ENCODE results near the gene CAMTA2.

Gene CAMTA2

DNA sequence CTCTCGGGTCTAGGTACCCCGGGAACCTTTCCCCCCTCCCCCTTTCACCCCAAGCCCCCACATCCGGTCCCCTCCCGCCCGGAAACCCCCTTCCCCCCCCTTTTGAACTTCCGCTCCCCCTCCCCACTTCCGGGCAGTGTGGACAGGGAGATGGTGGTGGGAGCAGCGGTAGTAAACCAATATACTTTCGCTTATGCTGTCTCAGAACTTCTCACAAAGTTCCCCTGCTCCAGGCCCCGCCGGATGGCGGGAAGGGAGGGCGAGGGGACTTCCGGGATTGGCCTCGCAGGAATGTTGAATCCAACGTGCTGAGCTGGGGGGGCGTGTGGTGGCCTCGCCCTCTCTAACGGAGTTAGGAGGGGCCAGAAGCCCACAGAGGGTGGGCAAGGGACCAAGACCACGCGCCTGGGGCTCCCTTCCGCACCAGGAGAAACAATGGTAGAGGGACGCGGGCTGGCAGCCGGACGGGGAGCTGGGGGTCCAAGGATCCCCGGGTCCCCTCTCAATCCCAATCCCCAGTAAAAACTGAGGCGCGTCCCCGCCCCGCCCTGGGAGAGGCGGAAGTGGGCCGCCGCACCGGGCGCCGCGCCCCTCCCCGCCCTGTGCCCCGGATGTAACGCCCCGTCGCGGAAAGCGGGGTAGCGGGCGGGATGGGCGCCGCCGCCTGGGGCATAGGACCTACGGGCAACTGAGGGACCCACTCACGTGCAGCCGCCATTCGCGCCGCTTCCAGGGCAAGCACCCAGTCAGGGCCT lies 39.9 kb downstream of the CAMTA2 start:
- Histone ChIP-seq H3K4me3 (ENCODE audit: low read length in 2 of 2) (peak overlapping the region; percentile 89 to 93), H3K27ac (ENCODE audit: low read depth in 2 of 2, low read length in 2 of 2) (peak overlapping the region; percentile 100)

DNA sequence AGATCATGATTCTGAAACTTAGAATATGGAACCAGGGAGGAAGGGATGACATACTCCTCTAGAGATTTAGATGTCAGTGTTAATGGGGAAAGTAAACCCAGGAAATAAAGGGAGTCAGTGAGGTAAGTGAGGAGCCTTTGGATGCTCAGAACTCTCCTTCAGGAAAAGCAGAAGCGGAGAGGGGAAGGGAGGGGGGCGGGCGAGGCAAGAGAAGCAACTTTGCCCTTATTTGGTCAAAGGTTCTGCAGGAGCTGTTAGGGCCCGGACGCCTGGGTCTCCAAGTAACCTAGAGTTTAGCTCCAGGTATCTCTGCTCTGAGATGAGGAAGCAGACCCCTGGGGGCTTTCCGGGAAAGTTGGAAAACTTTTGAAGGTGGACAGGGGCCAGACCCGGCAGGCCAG lies 40.5 kb downstream of the CAMTA2 start:
- H3K9ac ChIP-seq (ENCODE audit: low read depth in 1 of 2, low read length in 2 of 2) = peak overlapping the region; percentile 65 to 72
- peak overlapping the region; percentile 89 to 93 for H3K4me3 ChIP-seq (ENCODE audit: low read length in 2 of 2)
- H3K36me3 ChIP-seq (ENCODE audit: control insufficient read depth in 2 of 2, insufficient read depth in 2 of 2, low read length in 2 of 2) = peaks cover 38 to 42% of the 10 kb centered on the region in 2 donors
- H3K4me1 ChIP-seq (ENCODE audit: control insufficient read depth in 2 of 2, insufficient read depth in 2 of 2, low read length in 2 of 2) = peaks cover 37 to 39% of the 10 kb centered on the region in 2 donors
- no peaks in the 10 kb centered on the region for H3K27me3 ChIP-seq (ENCODE audit: control insufficient read depth in 2 of 2, insufficient read depth in 2 of 2, low read length in 2 of 2)
- H3K27ac ChIP-seq (ENCODE audit: low read depth in 2 of 2, low read length in 2 of 2) = peak overlapping the region; percentile 100
- no peaks in the 10 kb centered on the region for H3K9me3 ChIP-seq (ENCODE audit: control insufficient read depth in 2 of 2, low read length in 2 of 2)

More for the DNA sequence above, 39.9 kb downstream of the CAMTA2 start:
- Histone ChIP-seq H3K4me1 (ENCODE audit: control insufficient read depth in 2 of 2, insufficient read depth in 2 of 2, low read length in 2 of 2) (peaks cover 37 to 39% of the 10 kb centered on the region in 2 donors), H3K9ac (ENCODE audit: low read depth in 1 of 2, low read length in 2 of 2) (peak overlapping the region; percentile 88 to 96), H3K36me3 (ENCODE audit: control insufficient read depth in 2 of 2, insufficient read depth in 2 of 2, low read length in 2 of 2) (peaks cover 34 to 39% of the 10 kb centered on the region in 2 donors), H3K27me3 (ENCODE audit: control insufficient read depth in 2 of 2, insufficient read depth in 2 of 2, low read length in 2 of 2) (no peaks in the 10 kb centered on the region), H3K9me3 (ENCODE audit: control insufficient read depth in 2 of 2, low read length in 2 of 2) (no peaks in the 10 kb centered on the region)

DNA sequence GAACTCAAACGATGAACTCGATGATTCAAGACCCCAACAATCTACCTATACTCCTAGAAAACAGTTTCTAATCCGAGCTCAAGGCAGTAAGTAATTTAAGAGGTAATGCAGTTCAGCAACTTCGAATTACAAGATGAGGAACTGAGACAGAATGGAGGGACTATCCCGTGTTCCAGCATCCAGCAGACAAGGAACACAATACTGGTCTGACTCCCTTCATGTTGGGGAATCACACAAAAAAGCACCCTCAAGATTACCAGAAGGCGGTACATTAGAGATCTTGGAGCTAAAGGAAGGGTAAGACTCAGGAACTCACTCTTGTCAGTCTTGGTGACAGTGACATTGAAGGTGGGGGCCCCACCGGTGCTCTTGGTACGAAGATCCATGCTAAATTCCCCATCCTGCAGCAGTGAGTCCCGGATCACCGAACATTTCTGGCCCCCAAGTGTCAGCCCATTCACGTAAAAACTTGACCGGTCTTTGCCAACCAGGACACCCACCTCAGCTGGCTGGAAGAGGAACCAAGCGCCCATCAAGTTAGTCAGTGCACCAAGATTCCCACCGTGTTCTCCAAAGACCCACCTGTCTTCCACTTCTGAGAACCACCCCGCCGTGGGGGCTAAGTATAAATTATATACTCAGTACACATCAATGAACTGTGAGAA lies 41.0 kb downstream of the CAMTA2 start:
- H3K4me3 ChIP-seq (ENCODE audit: low read length in 2 of 2) = peak overlapping the region; percentile 89 to 93
- peak overlapping the region; percentile 65 to 72 for H3K9ac ChIP-seq (ENCODE audit: low read depth in 1 of 2, low read length in 2 of 2)
- H3K27ac ChIP-seq (ENCODE audit: low read depth in 2 of 2, low read length in 2 of 2) = peak overlapping the region; percentile 100
- H3K36me3 ChIP-seq (ENCODE audit: control insufficient read depth in 2 of 2, insufficient read depth in 2 of 2, low read length in 2 of 2) = peaks cover 40 to 42% of the 10 kb centered on the region in 2 donors
- H3K4me1 ChIP-seq (ENCODE audit: control insufficient read depth in 2 of 2, insufficient read depth in 2 of 2, low read length in 2 of 2) = peaks cover 40% of the 10 kb centered on the region in 2 donors
- H3K27me3 ChIP-seq (ENCODE audit: control insufficient read depth in 2 of 2, insufficient read depth in 2 of 2, low read length in 2 of 2) = no peaks in the 10 kb centered on the region
- no peaks in the 10 kb centered on the region for H3K9me3 ChIP-seq (ENCODE audit: control insufficient read depth in 2 of 2, low read length in 2 of 2)

DNA sequence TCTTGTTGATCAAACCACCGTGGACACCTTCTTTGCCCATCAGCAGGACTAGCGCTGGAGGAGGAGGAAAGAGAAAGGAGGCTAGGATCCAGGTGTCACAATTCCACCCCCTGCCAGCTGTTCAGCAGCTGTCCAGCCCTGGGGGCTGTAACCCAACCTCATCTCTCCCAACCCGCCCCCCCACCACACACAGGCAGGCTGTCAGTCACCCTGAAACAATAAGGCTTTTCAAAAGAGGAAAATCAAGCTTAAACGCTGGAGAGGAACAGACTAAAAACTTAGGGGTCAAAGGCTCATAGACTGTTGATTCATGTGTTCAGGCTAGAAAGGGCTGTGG lies 41.6 kb downstream of the CAMTA2 start:
- no peaks in the 10 kb centered on the region for H3K27me3 ChIP-seq (ENCODE audit: control insufficient read depth in 2 of 2, insufficient read depth in 2 of 2, low read length in 2 of 2)
- peak overlapping the region; percentile 89 to 93 for H3K4me3 ChIP-seq (ENCODE audit: low read length in 2 of 2)
- H3K9me3 ChIP-seq (ENCODE audit: control insufficient read depth in 2 of 2, low read length in 2 of 2) = no peaks in the 10 kb centered on the region
- peak overlapping the region; percentile 100 for H3K27ac ChIP-seq (ENCODE audit: low read depth in 2 of 2, low read length in 2 of 2)
- H3K9ac ChIP-seq (ENCODE audit: low read depth in 1 of 2, low read length in 2 of 2) = peak overlapping the region; percentile 65 to 72
- peaks cover 45% of the 10 kb centered on the region in 2 donors for H3K4me1 ChIP-seq (ENCODE audit: control insufficient read depth in 2 of 2, insufficient read depth in 2 of 2, low read length in 2 of 2)
- H3K36me3 ChIP-seq (ENCODE audit: control insufficient read depth in 2 of 2, insufficient read depth in 2 of 2, low read length in 2 of 2) = peaks cover 40 to 42% of the 10 kb centered on the region in 2 donors

DNA sequence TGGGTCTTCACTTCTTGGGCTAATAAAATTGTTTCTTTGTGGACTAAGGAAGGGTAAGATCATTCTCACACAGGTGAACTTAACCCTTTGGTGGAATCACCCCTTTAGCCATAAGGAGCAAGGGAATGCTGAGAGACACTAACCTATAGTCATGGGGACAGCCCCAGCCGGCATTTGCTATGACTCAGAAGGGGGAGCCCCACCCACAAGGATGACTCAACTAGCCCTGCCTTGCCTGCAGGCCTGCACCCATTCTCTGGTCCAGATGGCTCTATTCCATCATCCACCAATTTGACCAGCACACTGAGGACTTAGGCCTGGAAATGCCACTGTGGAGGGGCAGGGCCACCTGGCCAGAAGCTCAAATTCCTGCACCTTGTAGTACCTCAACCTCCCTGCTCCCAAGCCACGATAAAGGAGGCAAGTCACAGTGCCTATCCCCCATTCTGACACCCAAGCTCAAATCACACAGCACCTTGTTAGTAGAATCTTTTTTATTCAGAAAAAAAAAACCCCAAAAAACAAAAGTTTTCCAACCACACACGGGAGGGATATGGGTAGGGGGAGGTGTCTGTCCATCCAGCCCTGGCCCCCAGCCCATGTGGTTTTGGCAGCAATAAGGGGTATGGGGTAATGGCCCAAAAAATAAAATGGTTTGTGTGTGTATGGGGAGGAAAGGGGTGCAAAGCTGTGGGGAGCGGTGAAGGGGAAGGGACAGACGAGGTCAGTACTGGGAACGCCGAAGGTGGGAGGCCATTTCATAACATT lies 42.1 kb downstream of the CAMTA2 start:
- Histone ChIP-seq H3K4me1 (ENCODE audit: control insufficient read depth in 2 of 2, insufficient read depth in 2 of 2, low read length in 2 of 2) (peaks cover 41 to 44% of the 10 kb centered on the region in 2 donors), H3K27ac (ENCODE audit: low read depth in 2 of 2, low read length in 2 of 2) (peak overlapping the region; percentile 73 to 100), H3K36me3 (ENCODE audit: control insufficient read depth in 2 of 2, insufficient read depth in 2 of 2, low read length in 2 of 2) (peaks cover 40 to 42% of the 10 kb centered on the region in 2 donors), H3K9ac (ENCODE audit: low read depth in 1 of 2, low read length in 2 of 2) (peak overlapping the region; percentile 11 to 41), H3K4me3 (ENCODE audit: low read length in 2 of 2) (peak overlapping the region; percentile 89 to 93), H3K9me3 (ENCODE audit: control insufficient read depth in 2 of 2, low read length in 2 of 2) (no peaks in the 10 kb centered on the region), H3K27me3 (ENCODE audit: control insufficient read depth in 2 of 2, insufficient read depth in 2 of 2, low read length in 2 of 2) (no peaks in the 10 kb centered on the region)

DNA sequence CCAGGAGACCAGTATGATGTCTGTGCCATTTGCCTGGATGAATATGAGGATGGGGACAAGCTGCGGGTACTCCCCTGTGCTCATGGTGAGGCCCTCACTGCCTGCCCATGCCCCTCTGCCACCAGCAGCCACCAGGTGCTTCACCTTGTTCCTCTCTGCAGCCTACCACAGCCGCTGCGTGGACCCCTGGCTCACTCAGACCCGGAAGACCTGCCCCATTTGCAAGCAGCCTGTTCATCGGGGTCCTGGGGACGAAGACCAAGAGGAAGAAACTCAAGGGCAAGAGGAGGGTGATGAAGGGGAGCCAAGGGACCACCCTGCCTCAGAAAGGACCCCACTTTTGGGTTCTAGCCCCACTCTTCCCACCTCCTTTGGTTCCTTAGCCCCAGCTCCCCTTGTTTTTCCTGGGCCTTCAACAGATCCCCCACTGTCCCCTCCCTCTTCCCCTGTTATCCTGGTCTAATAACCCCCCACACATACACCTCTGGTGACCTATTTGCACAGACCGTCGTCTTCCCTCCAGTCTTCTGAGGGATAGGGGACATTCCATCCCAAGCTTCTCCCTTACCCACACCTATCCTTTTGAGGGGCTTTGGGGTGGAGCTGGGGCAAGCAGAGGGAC lies 42.8 kb downstream of the CAMTA2 start:
- H3K27ac ChIP-seq (ENCODE audit: low read depth in 2 of 2, low read length in 2 of 2) = peak overlapping the region; percentile 73 to 100
- no peaks in the 10 kb centered on the region for H3K9me3 ChIP-seq (ENCODE audit: control insufficient read depth in 2 of 2, low read length in 2 of 2)

DNA sequence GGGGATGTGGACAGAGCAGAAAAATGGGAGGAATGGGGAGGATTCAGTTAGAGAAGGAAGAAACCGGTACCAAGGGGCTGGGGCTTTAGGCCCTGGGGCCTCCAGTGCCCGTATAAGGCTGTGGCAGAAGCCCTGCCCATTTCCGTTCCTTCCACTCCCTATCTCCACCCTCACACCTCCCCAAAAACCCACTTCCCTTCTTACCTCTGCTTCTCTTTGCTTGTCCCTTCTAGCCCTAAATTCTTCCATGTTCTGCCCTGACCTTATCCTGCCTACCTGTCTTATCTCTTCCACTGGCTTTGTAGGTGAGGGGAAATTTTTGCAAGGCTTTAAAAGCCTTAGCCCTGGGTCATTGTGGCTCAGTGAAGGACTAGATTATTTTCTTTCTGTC lies 43.3 kb downstream of the CAMTA2 start:
- Histone ChIP-seq H3K36me3 (ENCODE audit: control insufficient read depth in 2 of 2, insufficient read depth in 2 of 2, low read length in 2 of 2) (peaks cover 40 to 42% of the 10 kb centered on the region in 2 donors), H3K27me3 (ENCODE audit: control insufficient read depth in 2 of 2, insufficient read depth in 2 of 2, low read length in 2 of 2) (no peaks in the 10 kb centered on the region), H3K27ac (ENCODE audit: low read depth in 2 of 2, low read length in 2 of 2) (peak overlapping the region; percentile 73 to 100), H3K9ac (ENCODE audit: low read depth in 1 of 2, low read length in 2 of 2) (peak overlapping the region in 1 of 2 donors; percentile 32), H3K9me3 (ENCODE audit: control insufficient read depth in 2 of 2, low read length in 2 of 2) (no peaks in the 10 kb centered on the region), H3K4me3 (ENCODE audit: low read length in 2 of 2) (peak overlapping the region in 1 of 2 donors; percentile 54), H3K4me1 (ENCODE audit: control insufficient read depth in 2 of 2, insufficient read depth in 2 of 2, low read length in 2 of 2) (peaks cover 39 to 42% of the 10 kb centered on the region in 2 donors)

More for the DNA sequence above, 42.8 kb downstream of the CAMTA2 start:
- peaks cover 40 to 42% of the 10 kb centered on the region in 2 donors for H3K36me3 ChIP-seq (ENCODE audit: control insufficient read depth in 2 of 2, insufficient read depth in 2 of 2, low read length in 2 of 2)
- H3K4me1 ChIP-seq (ENCODE audit: control insufficient read depth in 2 of 2, insufficient read depth in 2 of 2, low read length in 2 of 2) = peaks cover 37 to 40% of the 10 kb centered on the region in 2 donors
- H3K4me3 ChIP-seq (ENCODE audit: low read length in 2 of 2) = peak overlapping the region in 1 of 2 donors; percentile 54
- peak overlapping the region; percentile 11 to 41 for H3K9ac ChIP-seq (ENCODE audit: low read depth in 1 of 2, low read length in 2 of 2)
- no peaks in the 10 kb centered on the region for H3K27me3 ChIP-seq (ENCODE audit: control insufficient read depth in 2 of 2, insufficient read depth in 2 of 2, low read length in 2 of 2)

DNA sequence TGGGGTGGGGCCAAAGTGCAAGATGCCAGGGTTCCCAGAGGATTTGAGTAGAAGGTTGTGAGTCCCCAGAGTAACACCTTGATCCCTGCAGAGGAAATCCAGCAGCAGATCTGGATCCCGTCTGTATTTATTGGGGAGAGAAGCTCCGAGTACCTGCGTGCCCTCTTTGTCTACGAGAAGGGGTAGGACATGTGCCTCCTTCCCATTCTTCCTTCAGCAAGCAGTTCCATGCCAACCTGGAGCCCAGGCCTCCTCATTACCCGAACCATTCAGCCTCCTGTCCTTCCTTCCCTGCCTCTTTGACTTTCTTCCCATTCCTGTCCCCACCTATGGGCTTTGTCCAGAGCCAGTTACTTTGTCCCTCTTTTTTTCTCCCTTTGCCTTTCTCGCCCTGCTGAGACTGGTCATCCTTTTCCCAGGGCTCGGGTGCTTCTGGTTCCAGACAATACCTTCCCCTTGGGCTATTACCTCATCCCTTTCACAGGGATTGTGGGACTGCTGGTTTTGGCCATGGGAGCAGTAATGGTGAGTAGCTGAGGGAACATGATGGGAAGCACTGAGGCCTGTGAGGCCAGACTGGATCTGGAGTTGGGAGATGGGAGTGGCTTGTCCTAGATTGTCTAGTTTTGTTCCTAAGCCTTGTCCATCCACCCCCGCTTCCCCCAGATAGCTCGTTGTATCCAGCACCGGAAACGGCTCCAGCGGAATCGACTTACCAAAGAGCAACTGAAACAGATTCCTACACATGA lies 44.5 kb downstream of the CAMTA2 start:
- peaks cover 45 to 47% of the 10 kb centered on the region in 2 donors for H3K36me3 ChIP-seq (ENCODE audit: control insufficient read depth in 2 of 2, insufficient read depth in 2 of 2, low read length in 2 of 2)
- H3K27me3 ChIP-seq (ENCODE audit: control insufficient read depth in 2 of 2, insufficient read depth in 2 of 2, low read length in 2 of 2) = no peaks in the 10 kb centered on the region
- H3K4me3 ChIP-seq (ENCODE audit: low read length in 2 of 2) = no peak overlapping the region
- H3K9ac ChIP-seq (ENCODE audit: low read depth in 1 of 2, low read length in 2 of 2) = no peak overlapping the region
- no peaks in the 10 kb centered on the region for H3K9me3 ChIP-seq (ENCODE audit: control insufficient read depth in 2 of 2, low read length in 2 of 2)
- peaks cover 52 to 54% of the 10 kb centered on the region in 2 donors for H3K4me1 ChIP-seq (ENCODE audit: control insufficient read depth in 2 of 2, insufficient read depth in 2 of 2, low read length in 2 of 2)
- peak overlapping the region in 1 of 2 donors; percentile 2 for H3K27ac ChIP-seq (ENCODE audit: low read depth in 2 of 2, low read length in 2 of 2)

DNA sequence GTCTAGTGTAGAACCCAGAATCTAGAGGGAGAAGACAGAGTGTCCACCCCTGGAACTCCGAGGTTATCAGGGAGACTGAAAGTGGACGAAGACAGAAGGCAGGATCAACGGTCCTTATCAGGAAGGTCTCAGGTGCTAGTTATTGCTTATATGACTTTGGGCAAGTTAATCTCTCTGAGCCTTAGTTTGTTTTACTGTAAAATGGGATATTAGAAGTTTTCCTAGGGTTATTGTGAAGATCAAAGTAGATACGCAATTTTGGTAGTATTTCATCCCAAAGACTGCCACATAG lies 46.2 kb downstream of the CAMTA2 start:
- peak overlapping the region; percentile 89 to 91 for H3K27ac ChIP-seq (ENCODE audit: low read depth in 2 of 2, low read length in 2 of 2)
- H3K27me3 ChIP-seq (ENCODE audit: control insufficient read depth in 2 of 2, insufficient read depth in 2 of 2, low read length in 2 of 2) = no peaks in the 10 kb centered on the region
- H3K9ac ChIP-seq (ENCODE audit: low read depth in 1 of 2, low read length in 2 of 2) = peak overlapping the region; percentile 92 to 99
- peaks cover 48 to 58% of the 10 kb centered on the region in 2 donors for H3K36me3 ChIP-seq (ENCODE audit: control insufficient read depth in 2 of 2, insufficient read depth in 2 of 2, low read length in 2 of 2)
- H3K4me3 ChIP-seq (ENCODE audit: low read length in 2 of 2) = peak overlapping the region; percentile 79 to 87
- peaks cover 46% of the 10 kb centered on the region in 2 donors for H3K4me1 ChIP-seq (ENCODE audit: control insufficient read depth in 2 of 2, insufficient read depth in 2 of 2, low read length in 2 of 2)
- no peaks in the 10 kb centered on the region for H3K9me3 ChIP-seq (ENCODE audit: control insufficient read depth in 2 of 2, low read length in 2 of 2)
